Activated CD8-positive, alpha-beta memory T cell treated with anti-CD3 and anti-CD28 coated beads, Interleukin-2, amount 50 U/mL, for 1 hour (primary cell): ENCODE measurements around the gene CSTF1.
A peak's percentile ranks its signal among the peaks of the same experiment; 100 is the strongest.
"Not testable (repeated sequence)": the region's sequence is repeated elsewhere in the genome, so short reads cannot be mapped to it uniquely, and the experiment has no call there.

Source experiments
- DNase-seq: peaks from one replicate; pipeline ENCODE4 v3.0.0-alpha.2; 2020; ENCODE audit errors: extremely low read depth

Gene CSTF1

GRCh38 chr20:56369179-56369578 lies 23.3 kb upstream of the CSTF1 start:
- no peak for DNase-seq

- no peak for DNase-seq
Observed at GRCh38 chr20:56371977-56372376, 20.5 kb upstream of the CSTF1 start.

GRCh38 chr20:56372850-56373249 lies 19.6 kb upstream of the CSTF1 start:
- no peak for DNase-seq

- DNase-seq: no peak
Observed at GRCh38 chr20:56373942-56374341, 18.5 kb upstream of the CSTF1 start.

- no peak for DNase-seq
Observed at GRCh38 chr20:56376331-56376730, 16.1 kb upstream of the CSTF1 start.

- DNase-seq: no peak
Observed at GRCh38 chr20:56378386-56378785, 14.1 kb upstream of the CSTF1 start.

GRCh38 chr20:56380375-56380774 lies 12.1 kb upstream of the CSTF1 start:
- no peak for DNase-seq

GRCh38 chr20:56381501-56381900 lies 10.9 kb upstream of the CSTF1 start:
- DNase-seq: no peak

- no peak for DNase-seq
Observed at GRCh38 chr20:56382696-56383095, 9.7 kb upstream of the CSTF1 start.

- no peak for DNase-seq
Observed at GRCh38 chr20:56383334-56383733, 9.1 kb upstream of the CSTF1 start.

- no peak for DNase-seq
Observed at GRCh38 chr20:56385130-56385529, 7.3 kb upstream of the CSTF1 start.

GRCh38 chr20:56386219-56386618 lies 6.2 kb upstream of the CSTF1 start:
- no peak for DNase-seq

GRCh38 chr20:56388882-56389281 lies 3.6 kb upstream of the CSTF1 start:
- DNase-seq: no peak

- no peak for DNase-seq
Observed at GRCh38 chr20:56389807-56390206, 2.6 kb upstream of the CSTF1 start.

- not testable (repeated sequence) for DNase-seq
Observed at GRCh38 chr20:56390396-56390795, 2.0 kb upstream of the CSTF1 start.

- no peak for DNase-seq
Observed at GRCh38 chr20:56391037-56391436, 1.4 kb upstream of the CSTF1 start.

GRCh38 chr20:56391596-56392131 lies 781 bp upstream of the CSTF1 start:
- DNase-seq: no peak

- DNase-seq: no peak
Observed at GRCh38 chr20:56392881-56393482, 537 bp downstream of the CSTF1 start.

- DNase-seq: no peak
Observed at GRCh38 chr20:56393653-56394052, 1.2 kb downstream of the CSTF1 start.

GRCh38 chr20:56395166-56395565 lies 2.7 kb downstream of the CSTF1 start:
- DNase-seq: no peak

- DNase-seq: peak; percentile 59
Observed at GRCh38 chr20:56400001-56400640, 7.7 kb downstream of the CSTF1 start.

- DNase-seq: no peak
Observed at GRCh38 chr20:56403465-56403864, 11.0 kb downstream of the CSTF1 start.

- DNase-seq: not testable (repeated sequence)
Observed at GRCh38 chr20:56405356-56405755, 12.9 kb downstream of the CSTF1 start.

- no peak for DNase-seq
Observed at GRCh38 chr20:56406910-56407309, 14.5 kb downstream of the CSTF1 start.
